Neural cell (in vitro differentiated cells): ENCODE results near the gene ACE. TPM values are rescaled to one million over a fixed set of nuclear protein-coding genes. Genes with fewer than 3 reads are reported as not detected.

Experiments
- H2AFZ ChIP-seq: fragments of 200-600, 300-800 bp; sonication (generic), shearing (Covaris generic); 2 replicates; pipeline ENCODE4 v1.6.0; 2014; ENCODE audit warnings: low read depth, mild to moderate bottlenecking, antibody characterized with exemption, low read length, moderate library complexity
- H3F3A ChIP-seq: fragments of 200-600 bp; shearing (Covaris generic); 2 replicates; pipeline ENCODE4 v1.6.1; 2016; ENCODE audit warnings: mild to moderate bottlenecking, moderate library complexity, mixed read lengths, antibody characterized with exemption, low read length; ENCODE audit not compliant: insufficient read depth, poor library complexity, severe bottlenecking
- H3K27ac ChIP-seq: fragments of 200-600, 300-800 bp; sonication (generic), shearing (Covaris generic); 2 replicates; pipeline ENCODE4 v1.5.1; 2014; ENCODE audit warnings: mild to moderate bottlenecking, low read length, moderate library complexity
- H3K27me3 ChIP-seq: fragments of 300-800, 200-600 bp; sonication (generic), shearing (Covaris generic); 2 replicates; pipeline ENCODE4 v1.6.0; 2014; ENCODE audit warnings: mild to moderate bottlenecking, low read depth, low read length, moderate library complexity; ENCODE audit not compliant: insufficient read depth
- H3K36me3 ChIP-seq: fragments of 300-800, 200-600 bp; sonication (generic), shearing (Covaris generic); 2 replicates; pipeline ENCODE4 v1.5.1; 2014; ENCODE audit warnings: mild to moderate bottlenecking, antibody characterized with exemption, low read length, moderate library complexity; ENCODE audit not compliant: insufficient read depth
- H3K4me2 ChIP-seq: fragments of 300-800, 200-600 bp; sonication (generic), shearing (Covaris generic); 2 replicates; pipeline ENCODE4 v1.6.0; 2014; ENCODE audit warnings: mild to moderate bottlenecking, low read length
- H3K4me3 ChIP-seq: fragments of 300-800, 200-600 bp; sonication (generic), shearing (Covaris generic); 2 replicates; pipeline ENCODE4 v1.5.1; 2014; ENCODE audit warnings: mild to moderate bottlenecking, low read length, moderate library complexity
- H3K79me2 ChIP-seq: fragments of 200-600 bp; shearing (Covaris generic); replicated peaks from 2 replicates; pipeline ENCODE4 v1.6.0; 2014; ENCODE audit warnings: mild to moderate bottlenecking, low read length, moderate library complexity; ENCODE audit not compliant: insufficient read depth
- H3K9ac ChIP-seq: fragments of 300-800, 200-600 bp; sonication (generic), shearing (Covaris generic); 2 replicates; pipeline ENCODE4 v1.6.1; 2016; ENCODE audit warnings: mild to moderate bottlenecking, low read length, mixed read lengths
- H3K9me2 ChIP-seq: fragments of 200-600 bp; shearing (Covaris generic); 2 replicates; pipeline ENCODE4 v1.6.1; 2016; ENCODE audit warnings: mild to moderate bottlenecking, low read length, mixed read lengths; ENCODE audit not compliant: insufficient read depth
- H3K9me3 ChIP-seq: fragments of 200-600, 300-800 bp; sonication (generic), shearing (Covaris generic); 2 replicates; pipeline ENCODE4 v1.6.1; 2016; ENCODE audit warnings: mild to moderate bottlenecking, mixed run types, low read length, moderate library complexity, mixed read lengths
- H4K20me1 ChIP-seq: fragments of 200-600 bp; shearing (Covaris generic); 2 replicates; pipeline ENCODE4 v1.6.1; 2016; ENCODE audit warnings: mild to moderate bottlenecking, mixed run types; ENCODE audit not compliant: insufficient read depth
- EP300 ChIP-seq: fragments of 450-650 bp; conservative IDR thresholded peaks from 2 replicates; pipeline ENCODE4 v1.6.1; 2014; ENCODE audit warnings: antibody characterized with exemption, mild to moderate bottlenecking, moderate library complexity; ENCODE audit not compliant: poor library complexity, severe bottlenecking
- EZH2 ChIP-seq: fragments of 200-600, 300-800 bp; shearing (Covaris generic), sonication (generic); IDR thresholded peaks from 2 replicates; pipeline ENCODE4 v1.6.1; 2014; ENCODE audit warnings: antibody characterized with exemption, low read length, borderline replicate concordance, mild to moderate bottlenecking; ENCODE audit not compliant: insufficient read depth, poor library complexity, severe bottlenecking
- MXI1 ChIP-seq: fragments of 450-650 bp; conservative IDR thresholded peaks from 2 replicates; pipeline ENCODE4 v1.6.1; 2014; ENCODE audit warnings: antibody characterized with exemption, mild to moderate bottlenecking; ENCODE audit not compliant: poor library complexity, severe bottlenecking
- POLR2AphosphoS5 ChIP-seq: IDR thresholded peaks from 2 replicates; pipeline ENCODE4 v1.6.1; 2012
- RAD21 ChIP-seq: fragments of 450-650 bp; conservative IDR thresholded peaks from 2 replicates; pipeline ENCODE4 v1.6.1; 2014; ENCODE audit warnings: antibody characterized with exemption, mild to moderate bottlenecking, moderate library complexity
- SMC3 ChIP-seq: fragments of 450-650 bp; conservative IDR thresholded peaks from 2 replicates; pipeline ENCODE4 v1.6.1; 2014; ENCODE audit warnings: antibody characterized with exemption, mild to moderate bottlenecking, moderate library complexity; ENCODE audit not compliant: poor library complexity
- TAF1 ChIP-seq: IDR thresholded peaks from 2 replicates; pipeline ENCODE4 v1.6.1; 2012; ENCODE audit warnings: low read depth
- polyA plus RNA-seq: library from polyadenylated mRNA; depleted of rRNA; stranded (reverse); fragments of >200 nt; gene quantifications from 2 replicates; pipeline ENCODE4 v1.2.3, GENCODE V29; 2014
- TF ChIP-seq, protein P1 (sequence below): fragments of 450-650 bp; IDR thresholded peaks from 2 replicates; pipeline ENCODE4 v1.5.1; 2014; ENCODE audit warnings: antibody characterized with exemption, mild to moderate bottlenecking, moderate library complexity; ENCODE audit not compliant: poor library complexity, severe bottlenecking
- TF ChIP-seq, protein P2 (sequence below): IDR thresholded peaks from 2 replicates; pipeline ENCODE4 v1.6.1; 2012; ENCODE audit warnings: borderline replicate concordance

ACE gene
- polyA plus RNA-seq, 1 donor from 2014 or later = 1.5 TPM

DNA sequence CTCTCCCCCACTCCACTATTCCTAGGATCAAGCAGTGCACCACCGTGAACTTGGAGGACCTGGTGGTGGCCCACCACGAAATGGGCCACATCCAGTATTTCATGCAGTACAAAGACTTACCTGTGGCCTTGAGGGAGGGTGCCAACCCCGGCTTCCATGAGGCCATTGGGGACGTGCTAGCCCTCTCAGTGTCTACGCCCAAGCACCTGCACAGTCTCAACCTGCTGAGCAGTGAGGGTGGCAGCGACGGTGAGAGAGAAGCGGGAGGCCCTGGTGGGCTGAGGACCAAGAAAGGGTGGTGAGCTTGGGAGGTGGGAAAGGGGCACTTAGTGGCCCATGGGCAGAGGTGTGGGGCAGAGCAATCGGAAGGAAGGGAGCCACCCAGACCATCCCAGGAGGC, 16.6 kb downstream of the ACE start:
- H2AFZ ChIP-seq = no peak overlapping the region
- H3K36me3 ChIP-seq = no peaks in the 10 kb centered on the region

DNA sequence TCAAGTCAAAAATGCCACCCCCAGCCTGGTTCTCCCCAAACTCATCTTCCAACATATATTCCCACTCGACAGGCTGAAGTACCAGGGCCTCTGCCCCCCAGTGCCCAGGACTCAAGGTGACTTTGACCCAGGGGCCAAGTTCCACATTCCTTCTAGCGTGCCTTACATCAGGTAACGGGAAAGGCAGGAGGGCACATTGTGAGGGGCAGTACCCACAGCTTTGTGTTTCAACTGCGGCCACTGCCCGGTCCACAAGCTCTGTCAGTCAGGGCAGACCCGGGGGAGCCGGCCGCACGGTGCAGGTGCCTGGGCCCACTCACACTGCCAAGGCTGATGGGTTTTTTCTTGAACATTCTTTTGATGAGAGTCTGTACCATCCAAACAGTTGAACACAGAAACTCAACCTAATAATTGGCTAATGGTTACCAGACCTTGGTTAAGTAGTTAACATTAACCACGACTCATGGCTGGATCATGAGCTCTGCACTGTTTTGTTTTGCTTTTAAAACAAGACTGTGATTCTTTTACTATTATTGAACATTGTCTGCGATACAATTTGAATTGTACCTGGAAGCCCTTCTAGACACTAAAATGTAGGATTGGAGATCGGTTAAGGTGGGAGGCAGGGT, 17.6 kb downstream of the ACE start:
- Histone ChIP-seq H3K4me3 (no peak overlapping the region), H3K9ac (no peak overlapping the region), H3K4me2 (no peak overlapping the region), H3K9me3 (no peaks in the 10 kb centered on the region), H3F3A (no peaks in the 10 kb centered on the region), H4K20me1 (no peaks in the 10 kb centered on the region), H3K27ac (no peak overlapping the region), H3K36me3 (no peaks in the 10 kb centered on the region), H3K9me2 (no peaks in the 10 kb centered on the region), H3K79me2 (no peaks in the 10 kb centered on the region), H3K27me3 (no peaks in the 10 kb centered on the region), H2AFZ (no peak overlapping the region)
- TF ChIP-seq, protein P1, sequence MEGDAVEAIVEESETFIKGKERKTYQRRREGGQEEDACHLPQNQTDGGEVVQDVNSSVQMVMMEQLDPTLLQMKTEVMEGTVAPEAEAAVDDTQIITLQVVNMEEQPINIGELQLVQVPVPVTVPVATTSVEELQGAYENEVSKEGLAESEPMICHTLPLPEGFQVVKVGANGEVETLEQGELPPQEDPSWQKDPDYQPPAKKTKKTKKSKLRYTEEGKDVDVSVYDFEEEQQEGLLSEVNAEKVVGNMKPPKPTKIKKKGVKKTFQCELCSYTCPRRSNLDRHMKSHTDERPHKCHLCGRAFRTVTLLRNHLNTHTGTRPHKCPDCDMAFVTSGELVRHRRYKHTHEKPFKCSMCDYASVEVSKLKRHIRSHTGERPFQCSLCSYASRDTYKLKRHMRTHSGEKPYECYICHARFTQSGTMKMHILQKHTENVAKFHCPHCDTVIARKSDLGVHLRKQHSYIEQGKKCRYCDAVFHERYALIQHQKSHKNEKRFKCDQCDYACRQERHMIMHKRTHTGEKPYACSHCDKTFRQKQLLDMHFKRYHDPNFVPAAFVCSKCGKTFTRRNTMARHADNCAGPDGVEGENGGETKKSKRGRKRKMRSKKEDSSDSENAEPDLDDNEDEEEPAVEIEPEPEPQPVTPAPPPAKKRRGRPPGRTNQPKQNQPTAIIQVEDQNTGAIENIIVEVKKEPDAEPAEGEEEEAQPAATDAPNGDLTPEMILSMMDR = no peak
- no peak for TF ChIP-seq EP300
- no peak for TF ChIP-seq MXI1
- TF ChIP-seq POLR2AphosphoS5 = no peak
- no peak for TF ChIP-seq TAF1
- TF ChIP-seq SMC3 = no peak
- TF ChIP-seq, protein P2, sequence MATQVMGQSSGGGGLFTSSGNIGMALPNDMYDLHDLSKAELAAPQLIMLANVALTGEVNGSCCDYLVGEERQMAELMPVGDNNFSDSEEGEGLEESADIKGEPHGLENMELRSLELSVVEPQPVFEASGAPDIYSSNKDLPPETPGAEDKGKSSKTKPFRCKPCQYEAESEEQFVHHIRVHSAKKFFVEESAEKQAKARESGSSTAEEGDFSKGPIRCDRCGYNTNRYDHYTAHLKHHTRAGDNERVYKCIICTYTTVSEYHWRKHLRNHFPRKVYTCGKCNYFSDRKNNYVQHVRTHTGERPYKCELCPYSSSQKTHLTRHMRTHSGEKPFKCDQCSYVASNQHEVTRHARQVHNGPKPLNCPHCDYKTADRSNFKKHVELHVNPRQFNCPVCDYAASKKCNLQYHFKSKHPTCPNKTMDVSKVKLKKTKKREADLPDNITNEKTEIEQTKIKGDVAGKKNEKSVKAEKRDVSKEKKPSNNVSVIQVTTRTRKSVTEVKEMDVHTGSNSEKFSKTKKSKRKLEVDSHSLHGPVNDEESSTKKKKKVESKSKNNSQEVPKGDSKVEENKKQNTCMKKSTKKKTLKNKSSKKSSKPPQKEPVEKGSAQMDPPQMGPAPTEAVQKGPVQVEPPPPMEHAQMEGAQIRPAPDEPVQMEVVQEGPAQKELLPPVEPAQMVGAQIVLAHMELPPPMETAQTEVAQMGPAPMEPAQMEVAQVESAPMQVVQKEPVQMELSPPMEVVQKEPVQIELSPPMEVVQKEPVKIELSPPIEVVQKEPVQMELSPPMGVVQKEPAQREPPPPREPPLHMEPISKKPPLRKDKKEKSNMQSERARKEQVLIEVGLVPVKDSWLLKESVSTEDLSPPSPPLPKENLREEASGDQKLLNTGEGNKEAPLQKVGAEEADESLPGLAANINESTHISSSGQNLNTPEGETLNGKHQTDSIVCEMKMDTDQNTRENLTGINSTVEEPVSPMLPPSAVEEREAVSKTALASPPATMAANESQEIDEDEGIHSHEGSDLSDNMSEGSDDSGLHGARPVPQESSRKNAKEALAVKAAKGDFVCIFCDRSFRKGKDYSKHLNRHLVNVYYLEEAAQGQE = no peak
- no peak for TF ChIP-seq EZH2
- TF ChIP-seq RAD21 = no peak

More for the DNA sequence above, 16.6 kb downstream of the ACE start:
- no peaks in the 10 kb centered on the region for H3K9me3 ChIP-seq
- no peak overlapping the region for H3K27ac ChIP-seq
- H3K9me2 ChIP-seq = no peaks in the 10 kb centered on the region
- H3K4me3 ChIP-seq = no peak overlapping the region
- H4K20me1 ChIP-seq = no peaks in the 10 kb centered on the region
- H3F3A ChIP-seq = no peaks in the 10 kb centered on the region
- no peaks in the 10 kb centered on the region for H3K79me2 ChIP-seq
- no peak overlapping the region for H3K4me2 ChIP-seq
- no peaks in the 10 kb centered on the region for H3K27me3 ChIP-seq
- H3K9ac ChIP-seq = no peak overlapping the region
- TF ChIP-seq MXI1 (no peak), RAD21 (no peak), POLR2AphosphoS5 (no peak), EZH2 (no peak)
